ENCODE results near the gene VASP.

VASP gene

GRCh38 chr19:45506989-45507871 is at the start of gene VASP:
Gene VASP (plus strand): TSS chr19:45507479. CDS start chr19:45507772, 293 bp downstream.
- peak; percentile 88 for DNase-seq (ENCODE audit: low read depth)
- TF ChIP-seq CTCF (IDR thresholded peaks at IDR 0.05; ENCODE audit: low read length, missing control alignments) = no peak
- peak within 1 kb of the TSS; percentile 98 for H3K4me3 ChIP-seq (replicated peaks; ENCODE audit: low read depth, low read length)

- TF ChIP-seq CTCF (IDR thresholded peaks at IDR 0.05; ENCODE audit: low read length, missing control alignments) = no peak
- H3K4me3 ChIP-seq (replicated peaks; ENCODE audit: low read depth, low read length) = no peak overlapping the region
- DNase-seq (ENCODE audit: low read depth) = no peak
Measured at GRCh38 chr19:45457776-45458175, 49.5 kb upstream of the VASP start.

- no peak for TF ChIP-seq CTCF (IDR thresholded peaks at IDR 0.05; ENCODE audit: low read length, missing control alignments)
- no peak overlapping the region for H3K4me3 ChIP-seq (replicated peaks; ENCODE audit: low read depth, low read length)
- no peak for DNase-seq (ENCODE audit: low read depth)
Measured at GRCh38 chr19:45460807-45461347, 46.4 kb upstream of the VASP start.

GRCh38 chr19:45462174-45462573 is 45.1 kb upstream of the VASP start:
- no peak for DNase-seq (ENCODE audit: low read depth)
- no peak overlapping the region for H3K4me3 ChIP-seq (replicated peaks; ENCODE audit: low read depth, low read length)
- TF ChIP-seq CTCF (IDR thresholded peaks at IDR 0.05; ENCODE audit: low read length, missing control alignments) = no peak

- no peak overlapping the region for H3K4me3 ChIP-seq (replicated peaks; ENCODE audit: low read depth, low read length)
- DNase-seq (ENCODE audit: low read depth) = no peak
- no peak for TF ChIP-seq CTCF (IDR thresholded peaks at IDR 0.05; ENCODE audit: low read length, missing control alignments)
Measured at GRCh38 chr19:45463241-45463640, 44.0 kb upstream of the VASP start.

- TF ChIP-seq CTCF (IDR thresholded peaks at IDR 0.05; ENCODE audit: low read length, missing control alignments) = no peak
- DNase-seq (ENCODE audit: low read depth) = no peak
- H3K4me3 ChIP-seq (replicated peaks; ENCODE audit: low read depth, low read length) = no peak overlapping the region
Measured at GRCh38 chr19:45464274-45464673, 43.0 kb upstream of the VASP start.
